HG02763 (cell line): ENCODE data around the gene KIF5C.

Source experiments
- ATAC-seq: cut with Tn5 transposase; IDR thresholded peaks from one replicate; pipeline ENCODE4 v1.9.1; 2021; ENCODE audit warnings: mild to moderate bottlenecking, moderate library complexity; ENCODE audit not compliant: unreplicated experiment

KIF5C gene

DNA sequence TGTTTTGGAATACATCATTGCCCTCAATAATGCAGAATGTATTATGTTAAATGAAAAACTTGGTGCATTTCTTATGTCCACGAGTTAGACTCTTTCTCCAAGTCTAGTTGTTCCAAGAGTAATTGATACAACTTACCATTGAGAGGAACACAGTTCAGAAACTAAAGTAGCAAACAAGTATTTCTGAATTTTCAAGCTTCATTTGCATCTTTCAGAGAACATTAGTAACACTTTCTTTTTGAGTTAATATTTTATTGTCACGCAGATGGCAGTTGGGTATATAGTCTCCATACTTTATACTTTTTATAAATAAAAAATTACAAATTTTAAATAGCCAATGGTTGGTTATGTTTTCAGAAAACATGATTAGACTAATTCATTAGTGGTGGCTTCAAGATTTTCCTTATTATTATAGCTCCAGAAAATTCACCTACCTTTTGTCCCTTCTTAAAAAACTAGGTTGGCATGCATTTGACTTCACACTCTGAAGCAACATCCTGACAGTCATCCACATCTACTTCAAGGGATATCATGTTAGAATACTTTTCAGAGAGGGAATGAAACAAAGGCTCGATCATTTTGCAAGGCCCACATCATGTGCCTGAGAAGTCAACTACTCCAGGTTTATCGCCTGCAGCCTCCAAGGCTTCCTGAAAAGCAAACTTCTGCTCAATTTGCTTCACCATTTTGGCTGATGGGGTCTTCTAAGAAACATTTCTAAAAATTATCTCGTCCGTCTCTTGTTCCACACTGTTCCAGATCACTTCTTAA, 193.4 kb downstream of the KIF5C start:
- no peak for ATAC-seq

DNA sequence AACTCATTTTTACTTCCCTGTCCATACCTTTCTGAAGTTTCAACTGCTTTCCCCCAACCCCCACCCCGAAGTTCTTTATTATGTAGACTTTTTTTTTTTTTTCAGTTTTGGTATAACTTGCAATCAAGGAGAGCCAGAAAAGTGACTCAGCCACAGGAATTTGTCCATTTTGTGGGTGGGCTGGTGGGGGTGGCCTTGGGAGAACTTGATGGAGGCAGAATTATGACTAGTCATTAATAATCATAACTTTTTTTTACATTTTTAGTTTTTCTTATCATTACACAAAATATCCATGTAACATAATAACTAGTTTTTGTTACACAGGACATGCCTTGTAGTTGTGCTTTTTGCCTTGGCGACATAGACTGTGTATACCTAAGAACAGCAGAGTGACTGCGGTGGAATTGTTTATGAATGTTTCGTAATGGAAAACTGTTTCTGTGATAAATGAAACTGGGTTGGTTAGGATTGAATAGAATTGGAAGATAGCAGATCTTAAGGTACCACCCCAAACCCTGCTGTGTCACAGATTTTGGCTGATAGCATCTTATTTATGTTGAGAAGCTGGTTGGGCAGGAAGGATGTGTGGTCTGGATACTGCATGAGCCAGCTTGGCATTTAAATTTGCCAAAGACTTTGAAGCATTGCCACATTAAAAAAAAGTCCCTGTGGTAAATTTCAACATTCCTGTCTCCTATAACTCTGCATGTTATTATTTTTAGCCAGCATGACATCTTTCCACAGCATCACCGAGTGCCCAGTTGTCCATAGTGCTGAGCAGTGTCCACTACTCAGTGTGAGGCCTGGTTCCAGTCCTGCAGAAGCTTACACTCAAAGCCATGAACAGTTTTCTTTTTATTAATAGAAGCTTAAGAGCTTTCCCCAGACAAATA, 194.2 kb downstream of the KIF5C start:
- no peak for ATAC-seq

DNA sequence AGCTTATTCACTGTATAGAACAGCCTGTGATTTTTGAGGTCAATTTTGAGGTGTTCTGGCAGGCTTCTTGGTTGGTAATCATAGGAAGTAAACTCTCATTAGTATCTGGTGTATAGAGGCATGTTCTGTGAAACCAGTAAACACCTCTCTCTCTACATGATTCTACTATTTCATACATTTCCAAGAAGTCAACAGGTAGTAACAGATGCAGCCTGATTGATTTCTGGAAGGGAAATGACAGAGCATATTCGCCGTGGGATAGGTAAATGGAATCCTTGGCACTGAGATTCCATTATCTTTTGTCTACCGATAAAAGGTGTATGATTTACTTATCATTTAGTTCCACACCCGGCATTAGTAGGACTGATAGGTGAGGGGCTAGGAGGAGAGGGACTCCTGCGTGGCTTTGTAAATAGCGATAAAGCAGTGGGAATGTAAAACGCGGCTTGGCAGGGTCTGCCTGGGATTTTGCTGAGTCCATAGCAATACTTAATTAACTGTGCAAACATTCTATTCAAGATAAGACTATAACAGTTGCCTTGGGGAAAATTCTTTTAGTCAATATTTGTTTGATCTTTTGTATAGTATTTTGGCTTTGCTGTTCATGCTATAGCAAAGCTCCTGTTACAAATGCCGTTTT, 195.8 kb downstream of the KIF5C start:
- no peak for ATAC-seq

DNA sequence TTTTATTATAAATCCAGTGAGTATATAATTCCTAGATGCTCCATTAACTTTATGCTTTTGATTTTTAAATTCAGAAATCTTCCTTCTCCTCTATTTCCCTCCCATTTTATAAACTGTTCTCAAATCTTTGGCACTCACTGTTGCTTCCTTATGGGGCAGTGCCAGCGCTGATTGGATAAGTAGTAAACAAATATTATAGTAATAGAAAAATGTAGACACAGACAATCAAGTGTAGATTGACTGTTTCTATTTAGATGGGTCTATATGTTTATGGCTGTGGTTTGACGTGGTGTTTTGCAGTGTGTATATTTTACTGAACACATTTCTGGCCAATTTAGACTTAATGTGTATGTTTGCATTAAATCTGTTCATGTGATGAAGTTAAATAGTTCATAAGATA, 200.1 kb downstream of the KIF5C start:
- no peak for ATAC-seq

DNA sequence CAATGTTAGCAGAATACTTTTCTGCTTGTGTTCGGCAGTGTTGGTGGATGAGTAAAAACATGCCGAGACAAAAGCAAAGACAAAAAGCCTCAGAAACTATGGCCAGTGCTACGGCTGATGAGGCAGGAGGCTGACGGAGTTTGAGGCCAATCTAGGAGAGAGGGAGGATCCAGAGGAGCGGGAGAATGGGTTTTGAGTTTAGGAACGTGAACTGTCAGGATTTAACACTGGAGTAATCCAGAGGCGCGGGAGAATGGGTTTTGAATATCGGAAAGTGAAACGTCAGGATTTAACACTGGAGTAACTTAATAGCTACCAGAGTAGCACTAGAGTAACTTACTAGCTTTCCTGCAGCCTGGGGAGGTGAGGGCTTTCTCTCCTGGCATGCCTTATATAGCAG, 200.8 kb downstream of the KIF5C start:
- no peak for ATAC-seq
